Adipocyte (in vitro differentiated cells): Measurements from ENCODE around the gene LRFN4.

ENCODE experiments used
- DNase-seq: peaks from one replicate; pipeline ENCODE4 v3.0.0-alpha.2; 2015; ENCODE audit warnings: low read depth
- H3K27me3 ChIP-seq: replicated peaks from 2 replicates; pipeline ENCODE4 v1.7.0; 2013; ENCODE audit warnings: mild to moderate bottlenecking, low read length, moderate library complexity; ENCODE audit not compliant: control insufficient read depth, insufficient read depth
- H3K36me3 ChIP-seq: 2 replicates; pipeline ENCODE4 v1.7.0; 2013; ENCODE audit warnings: low read length, mild to moderate bottlenecking, moderate library complexity; ENCODE audit not compliant: control insufficient read depth, insufficient read depth, severe bottlenecking
- H3K4me1 ChIP-seq: 2 replicates; pipeline ENCODE4 v1.7.0; 2013; ENCODE audit warnings: mild to moderate bottlenecking, low read length, moderate library complexity; ENCODE audit not compliant: control insufficient read depth, insufficient read depth
- H3K4me3 ChIP-seq: 2 replicates; pipeline ENCODE4 v1.7.0; 2013; ENCODE audit warnings: mild to moderate bottlenecking, low read length, moderate library complexity
- H3K9ac ChIP-seq: 2 replicates; pipeline ENCODE4 v1.7.0; 2013; ENCODE audit warnings: mild to moderate bottlenecking, low read length, moderate library complexity
- H3K9me3 ChIP-seq: 2 replicates; pipeline ENCODE4 v1.7.0; 2013; ENCODE audit warnings: mild to moderate bottlenecking, low read length, moderate library complexity; ENCODE audit not compliant: control insufficient read depth

The LRFN4 gene

GRCh38 chr11:66834943-66835342 lies 21.9 kb upstream of the LRFN4 start:
- Histone ChIP-seq H3K4me1 (peaks cover 21% of the 10 kb centered on the region), H3K27me3 (no peaks in the 10 kb centered on the region), H3K36me3 (no peaks in the 10 kb centered on the region), H3K4me3 (no peak overlapping the region), H3K9me3 (no peaks in the 10 kb centered on the region), H3K9ac (peak overlapping the region; percentile 75)
- no peak for DNase-seq

- Histone ChIP-seq H3K4me1 (peaks cover 25% of the 10 kb centered on the region), H3K4me3 (peak overlapping the region; percentile 11), H3K9ac (peak overlapping the region; percentile 75), H3K27me3 (no peaks in the 10 kb centered on the region), H3K36me3 (no peaks in the 10 kb centered on the region), H3K9me3 (no peaks in the 10 kb centered on the region)
- peak; percentile 75 for DNase-seq
Observed at GRCh38 chr11:66835768-66836405, 21.0 kb upstream of the LRFN4 start.

- DNase-seq = no peak
- H3K9ac ChIP-seq = no peak overlapping the region
- H3K27me3 ChIP-seq = no peaks in the 10 kb centered on the region
- peaks cover 9% of the 10 kb centered on the region for H3K36me3 ChIP-seq
- peaks cover 38% of the 10 kb centered on the region for H3K4me1 ChIP-seq
- no peaks in the 10 kb centered on the region for H3K9me3 ChIP-seq
- H3K4me3 ChIP-seq = no peak overlapping the region
Observed at GRCh38 chr11:66840317-66841091, 16.4 kb upstream of the LRFN4 start.

- H3K4me3 ChIP-seq = peak overlapping the region; percentile 99
Observed at GRCh38 chr11:66841861-66842260, 15.0 kb upstream of the LRFN4 start.

GRCh38 chr11:66842501-66842895 lies 14.4 kb upstream of the LRFN4 start:
- no peak for DNase-seq
- Histone ChIP-seq H3K4me1 (peaks cover 35% of the 10 kb centered on the region), H3K36me3 (peaks cover 16% of the 10 kb centered on the region), H3K27me3 (no peaks in the 10 kb centered on the region), H3K9me3 (no peaks in the 10 kb centered on the region), H3K9ac (peak overlapping the region; percentile 99), H3K4me3 (peak overlapping the region; percentile 99)

More at GRCh38 chr11:66841861-66842260, 15.0 kb upstream of the LRFN4 start:
- Histone ChIP-seq H3K4me1 (peaks cover 34% of the 10 kb centered on the region), H3K9ac (peak overlapping the region; percentile 99), H3K9me3 (no peaks in the 10 kb centered on the region), H3K36me3 (peaks cover 14% of the 10 kb centered on the region), H3K27me3 (no peaks in the 10 kb centered on the region)
- DNase-seq = no peak

GRCh38 chr11:66842896-66843775 lies 13.7 kb upstream of the LRFN4 start, which contains the start of gene RCE1:
Gene RCE1 (plus strand): TSS chr11:66843441. CDS start chr11:66843456, 15 bp downstream.
- Histone ChIP-seq H3K9me3 (no peaks in the 10 kb centered on the region), H3K36me3 (peaks cover 22% of the 10 kb centered on the region), H3K4me1 (peaks cover 35% of the 10 kb centered on the region), H3K4me3 (peak within 1 kb of the TSS; percentile 99), H3K27me3 (no peaks in the 10 kb centered on the region), H3K9ac (peak within 1 kb of the TSS; percentile 99)
- peak; percentile 96 for DNase-seq

- H3K36me3 ChIP-seq = peaks cover 30% of the 10 kb centered on the region
- H3K27me3 ChIP-seq = no peaks in the 10 kb centered on the region
- peak overlapping the region; percentile 99 for H3K4me3 ChIP-seq
- H3K9ac ChIP-seq = peak overlapping the region; percentile 99
- DNase-seq = no peak
- no peaks in the 10 kb centered on the region for H3K9me3 ChIP-seq
- peaks cover 35% of the 10 kb centered on the region for H3K4me1 ChIP-seq
Observed at GRCh38 chr11:66843776-66844495, 12.9 kb upstream of the LRFN4 start.

- Histone ChIP-seq H3K9me3 (no peaks in the 10 kb centered on the region), H3K4me3 (peak overlapping the region; percentile 99), H3K36me3 (peaks cover 37% of the 10 kb centered on the region), H3K9ac (peak overlapping the region; percentile 99), H3K4me1 (peaks cover 35% of the 10 kb centered on the region), H3K27me3 (no peaks in the 10 kb centered on the region)
- no peak for DNase-seq
Observed at GRCh38 chr11:66844496-66845142, 12.2 kb upstream of the LRFN4 start.

- Histone ChIP-seq H3K4me1 (peaks cover 35% of the 10 kb centered on the region), H3K9ac (no peak overlapping the region), H3K27me3 (no peaks in the 10 kb centered on the region), H3K36me3 (peaks cover 41% of the 10 kb centered on the region), H3K9me3 (no peaks in the 10 kb centered on the region), H3K4me3 (no peak overlapping the region)
- DNase-seq = no peak
Observed at GRCh38 chr11:66845143-66845875, 11.6 kb upstream of the LRFN4 start.

- Histone ChIP-seq H3K36me3 (peaks cover 41% of the 10 kb centered on the region), H3K9me3 (no peaks in the 10 kb centered on the region)
- DNase-seq = no peak
Observed at GRCh38 chr11:66845876-66846212, 11.0 kb upstream of the LRFN4 start.

More at GRCh38 chr11:66845876-66846212, 11.0 kb upstream of the LRFN4 start:
- H3K9ac ChIP-seq = no peak overlapping the region
- no peaks in the 10 kb centered on the region for H3K27me3 ChIP-seq
- H3K4me1 ChIP-seq = peaks cover 32% of the 10 kb centered on the region
- H3K4me3 ChIP-seq = no peak overlapping the region
